Nephron progenitor cell (in vitro differentiated cells): ENCODE results near the gene GXYLT2.
"Not testable (repeated sequence)": the region's sequence is repeated elsewhere in the genome, so short reads cannot be mapped to it uniquely, and the experiment has no call there.

ENCODE experiments used
- DNase-seq: peaks from one replicate; pipeline ENCODE4 v3.0.0; 2021
- H3K27ac Mint-ChIP-seq: 2 replicates; pipeline ENCODE4 v1.8.0; 2021; ENCODE audit warnings: mild to moderate bottlenecking, moderate library complexity, mixed read lengths
- H3K27me3 Mint-ChIP-seq: 2 replicates; pipeline ENCODE4 v1.8.0; 2021; ENCODE audit warnings: mild to moderate bottlenecking, low read depth, mixed read lengths; ENCODE audit not compliant: poor library complexity
- H3K36me3 Mint-ChIP-seq: 2 replicates; pipeline ENCODE4 v1.8.0; 2021; ENCODE audit warnings: low read depth, mixed read lengths
- H3K4me1 Mint-ChIP-seq: 2 replicates; pipeline ENCODE4 v1.8.0; 2021; ENCODE audit warnings: mixed read lengths
- H3K4me3 Mint-ChIP-seq: 2 replicates; pipeline ENCODE4 v1.8.0; 2021; ENCODE audit warnings: mild to moderate bottlenecking, moderate library complexity, mixed read lengths
- H3K9me3 Mint-ChIP-seq: 2 replicates; pipeline ENCODE4 v1.8.0; 2021; ENCODE audit warnings: mild to moderate bottlenecking, moderate library complexity, mixed read lengths
- CTCF ChIP-seq: fragments of 200-600 bp; sonication (generic); IDR thresholded peaks from 2 replicates; pipeline ENCODE4 v1.5.0; 2021; ENCODE audit warnings: antibody characterized with exemption

GXYLT2 gene

GRCh38 chr3:72912532-72912931 is 24.7 kb downstream of the GXYLT2 start:
- DNase-seq, result no peak
- Mint-ChIP-seq H3K36me3 (peaks cover 27% of the 10 kb centered on the region), H3K9me3 (no peaks in the 10 kb centered on the region), H3K27me3 (peaks cover 5% of the 10 kb centered on the region), H3K4me3 (no peak overlapping the region), H3K4me1 (peaks cover 41% of the 10 kb centered on the region), H3K27ac (peak overlapping the region; percentile 32)
- TF ChIP-seq CTCF, result no peak

- Mint-ChIP-seq H3K27me3 (peaks cover 12% of the 10 kb centered on the region), H3K9me3 (peaks cover 12% of the 10 kb centered on the region), H3K4me1 (peaks cover 25% of the 10 kb centered on the region), H3K36me3 (peaks cover 39% of the 10 kb centered on the region), H3K4me3 (no peak overlapping the region), H3K27ac (no peak overlapping the region)
- no peak for TF ChIP-seq CTCF
- no peak for DNase-seq
Observed at GRCh38 chr3:72914383-72914782, 26.5 kb downstream of the GXYLT2 start.

GRCh38 chr3:72916250-72916649 is 28.4 kb downstream of the GXYLT2 start:
- no peak overlapping the region for H3K4me3 Mint-ChIP-seq
- H3K27ac Mint-ChIP-seq, result no peak overlapping the region
- no peak for DNase-seq
- no peak for TF ChIP-seq CTCF
- H3K27me3 Mint-ChIP-seq, result peaks cover 12% of the 10 kb centered on the region
- H3K36me3 Mint-ChIP-seq, result peaks cover 30% of the 10 kb centered on the region
- peaks cover 7% of the 10 kb centered on the region for H3K4me1 Mint-ChIP-seq
- H3K9me3 Mint-ChIP-seq, result peaks cover 17% of the 10 kb centered on the region

- peaks cover 17% of the 10 kb centered on the region for H3K9me3 Mint-ChIP-seq
- no peak for TF ChIP-seq CTCF
- H3K4me3 Mint-ChIP-seq, result no peak overlapping the region
- H3K36me3 Mint-ChIP-seq, result peaks cover 44% of the 10 kb centered on the region
- no peak for DNase-seq
- H3K27ac Mint-ChIP-seq, result no peak overlapping the region
- H3K27me3 Mint-ChIP-seq, result peaks cover 12% of the 10 kb centered on the region
- H3K4me1 Mint-ChIP-seq, result peaks cover 4% of the 10 kb centered on the region
Observed at GRCh38 chr3:72919520-72919919, 31.7 kb downstream of the GXYLT2 start.

- Mint-ChIP-seq H3K36me3 (peaks cover 36% of the 10 kb centered on the region), H3K9me3 (peaks cover 9% of the 10 kb centered on the region), H3K27ac (no peak overlapping the region), H3K4me3 (no peak overlapping the region), H3K4me1 (no peaks in the 10 kb centered on the region), H3K27me3 (no peaks in the 10 kb centered on the region)
- TF ChIP-seq CTCF, result peak; percentile 19
- no peak for DNase-seq
Observed at GRCh38 chr3:72924055-72924454, 36.2 kb downstream of the GXYLT2 start.

- H3K9me3 Mint-ChIP-seq, DNase-seq, H3K4me1 Mint-ChIP-seq, H3K4me3 Mint-ChIP-seq, H3K27ac Mint-ChIP-seq, H3K27me3 Mint-ChIP-seq: not testable (repeated sequence)
- H3K36me3 Mint-ChIP-seq, result peaks cover 24% of the 10 kb centered on the region
Observed at GRCh38 chr3:72928781-72929735, 41.2 kb downstream of the GXYLT2 start.
